BJ (cell line): Measurements from ENCODE around the gene CLTC. TPM values are rescaled to one million over a fixed set of nuclear protein-coding genes. Genes with fewer than 3 reads are reported as not detected.

ENCODE experiments used
- CTCF ChIA-PET: fragments of 350-600 bp; formaldehyde crosslinking; extraction: SDS; loops from one replicate; lab custom pipeline; 2021; ENCODE audit warnings: antibody characterized with exemption, inconsistent platforms; lab: Yijun Ruan, JAX
- POLR2A ChIA-PET: fragments of 300-600 bp; sonication (Branson Sonifier 250); formaldehyde crosslinking; extraction: SDS; loops from one replicate; lab custom pipeline; 2021; ENCODE audit warnings: antibody characterized with exemption; lab: Charles Lee
- DNase-seq: peaks from one replicate; pipeline ENCODE4 v3.0.0-alpha.2; 2011; ENCODE audit warnings: low read depth
- H3K27me3 ChIP-seq: 2 replicates; pipeline ENCODE4 v1.6.0; 2011; ENCODE audit warnings: low read length; ENCODE audit not compliant: control insufficient read depth, insufficient read depth
- H3K36me3 ChIP-seq: 2 replicates; pipeline ENCODE4 v1.5.1; 2011; ENCODE audit warnings: low read length; ENCODE audit not compliant: control insufficient read depth, insufficient read depth
- H3K4me3 ChIP-seq: 2 replicates; pipeline ENCODE4 v1.5.1; 2011; ENCODE audit warnings: low read depth, mild to moderate bottlenecking, control low read depth, low read length
- polyA plus RNA-seq: library from polyadenylated mRNA; depleted of rRNA; stranded (reverse); fragments of >200 nt; gene quantifications from 2 replicates; pipeline ENCODE4 v1.2.3, GENCODE V29; 2011
- TF ChIP-seq, protein P1 (sequence below): IDR thresholded peaks from 2 replicates; pipeline ENCODE4 v1.5.1; 2011; ENCODE audit warnings: low read depth, mild to moderate bottlenecking, control low read depth, inconsistent platforms, low read length, moderate library complexity; ENCODE audit not compliant: insufficient read depth

CLTC gene
- polyA plus RNA-seq, 1 experiment, result 149 TPM

GRCh38 chr17:59696682-59697277 is 77.1 kb downstream of the CLTC start:
- POLR2A ChIA-PET, result no interaction called here
- no peaks in the 10 kb centered on the region for H3K27me3 ChIP-seq
- no peak for DNase-seq
- peaks cover 19% of the 10 kb centered on the region for H3K36me3 ChIP-seq
- H3K4me3 ChIP-seq, result no peak overlapping the region
- CTCF ChIA-PET, result no interaction called here
- TF ChIP-seq, protein P1, sequence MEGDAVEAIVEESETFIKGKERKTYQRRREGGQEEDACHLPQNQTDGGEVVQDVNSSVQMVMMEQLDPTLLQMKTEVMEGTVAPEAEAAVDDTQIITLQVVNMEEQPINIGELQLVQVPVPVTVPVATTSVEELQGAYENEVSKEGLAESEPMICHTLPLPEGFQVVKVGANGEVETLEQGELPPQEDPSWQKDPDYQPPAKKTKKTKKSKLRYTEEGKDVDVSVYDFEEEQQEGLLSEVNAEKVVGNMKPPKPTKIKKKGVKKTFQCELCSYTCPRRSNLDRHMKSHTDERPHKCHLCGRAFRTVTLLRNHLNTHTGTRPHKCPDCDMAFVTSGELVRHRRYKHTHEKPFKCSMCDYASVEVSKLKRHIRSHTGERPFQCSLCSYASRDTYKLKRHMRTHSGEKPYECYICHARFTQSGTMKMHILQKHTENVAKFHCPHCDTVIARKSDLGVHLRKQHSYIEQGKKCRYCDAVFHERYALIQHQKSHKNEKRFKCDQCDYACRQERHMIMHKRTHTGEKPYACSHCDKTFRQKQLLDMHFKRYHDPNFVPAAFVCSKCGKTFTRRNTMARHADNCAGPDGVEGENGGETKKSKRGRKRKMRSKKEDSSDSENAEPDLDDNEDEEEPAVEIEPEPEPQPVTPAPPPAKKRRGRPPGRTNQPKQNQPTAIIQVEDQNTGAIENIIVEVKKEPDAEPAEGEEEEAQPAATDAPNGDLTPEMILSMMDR, result no peak

- POLR2A ChIA-PET, result no interaction called here
- TF ChIP-seq, protein P1, result no peak
- no peaks in the 10 kb centered on the region for H3K27me3 ChIP-seq
- CTCF ChIA-PET, result no interaction called here
- no peak for DNase-seq
- H3K4me3 ChIP-seq, result no peak overlapping the region
- H3K36me3 ChIP-seq, result peaks cover 19% of the 10 kb centered on the region
Measured at GRCh38 chr17:59698143-59698542, 78.4 kb downstream of the CLTC start.

GRCh38 chr17:59699218-59699617 is 79.5 kb downstream of the CLTC start:
- no peak for DNase-seq
- TF ChIP-seq, protein P1, result no peak
- POLR2A ChIA-PET, result no interaction called here
- H3K27me3 ChIP-seq, result no peaks in the 10 kb centered on the region
- peaks cover 14% of the 10 kb centered on the region for H3K36me3 ChIP-seq
- no peak overlapping the region for H3K4me3 ChIP-seq
- CTCF ChIA-PET, result no interaction called here

GRCh38 chr17:59699786-59700185 is 80.1 kb downstream of the CLTC start:
- CTCF ChIA-PET, result interaction anchor here (0.7 kb wide), 1 partner anchor 14 kb away, joined by 3 read pairs; no protein-coding TSS in a partner anchor
- no peaks in the 10 kb centered on the region for H3K27me3 ChIP-seq
- DNase-seq, result no peak
- H3K4me3 ChIP-seq, result no peak overlapping the region
- H3K36me3 ChIP-seq, result peaks cover 12% of the 10 kb centered on the region
- TF ChIP-seq, protein P1, result no peak
- POLR2A ChIA-PET, result no interaction called here

- H3K4me3 ChIP-seq, result no peak overlapping the region
- POLR2A ChIA-PET, result no interaction called here
- H3K36me3 ChIP-seq, result peaks cover 6% of the 10 kb centered on the region
- TF ChIP-seq, protein P1, result no peak
- CTCF ChIA-PET, result interaction anchor here (0.6 to 1.3 kb wide), 2 partner anchors 39 to 212 kb away, joined by 3 to 4 read pairs; no protein-coding TSS in a partner anchor
- no peaks in the 10 kb centered on the region for H3K27me3 ChIP-seq
- DNase-seq, result no peak
Measured at GRCh38 chr17:59702304-59702703, 82.6 kb downstream of the CLTC start.
